H9 (cell line): Measurements from ENCODE around the gene SMIM12. TPM values are rescaled to one million over a fixed set of nuclear protein-coding genes. Genes with fewer than 3 reads are reported as not detected.

Experiments
- DNase-seq: peaks from one replicate; pipeline ENCODE4 v3.0.0-alpha.2; 2017
- H2AFZ ChIP-seq: one replicate; pipeline ENCODE4 v1.6.1; 2013; ENCODE audit warnings: mild to moderate bottlenecking, low read length, control low read depth, moderate library complexity
- H2AK5ac ChIP-seq: 2 replicates; pipeline ENCODE4 v1.6.1; 2013; ENCODE audit warnings: low read length, control low read depth, mixed read lengths; ENCODE audit not compliant: insufficient read length
- H2BK120ac ChIP-seq: one replicate; pipeline ENCODE4 v1.6.1; 2013; ENCODE audit warnings: low read depth, mild to moderate bottlenecking, low read length, control low read depth, inconsistent platforms; ENCODE audit not compliant: poor library complexity, severe bottlenecking
- H2BK12ac ChIP-seq: 2 replicates; pipeline ENCODE4 v1.6.1; 2013; ENCODE audit warnings: low read length, control low read depth, mixed read lengths, low read depth; ENCODE audit not compliant: insufficient read length
- H2BK15ac ChIP-seq: 2 replicates; pipeline ENCODE4 v1.6.1; 2013; ENCODE audit warnings: low read depth, low read length, control low read depth
- H2BK20ac ChIP-seq: one replicate; pipeline ENCODE4 v1.6.1; 2013; ENCODE audit warnings: low read depth, mild to moderate bottlenecking, low read length, control low read depth, inconsistent platforms; ENCODE audit not compliant: poor library complexity, severe bottlenecking
- H2BK5ac ChIP-seq: 2 replicates; pipeline ENCODE4 v1.6.1; 2013; ENCODE audit warnings: low read length, control low read depth, mixed read lengths; ENCODE audit not compliant: insufficient read length
- H3K14ac ChIP-seq: 2 replicates; pipeline ENCODE4 v1.6.1; 2013; ENCODE audit warnings: low read length, control low read depth; ENCODE audit not compliant: insufficient read depth
- H3K18ac ChIP-seq: 2 replicates; pipeline ENCODE4 v1.6.1; 2013; ENCODE audit warnings: low read depth, mild to moderate bottlenecking, mixed read lengths, low read length, control low read depth; ENCODE audit not compliant: insufficient read length
- H3K23ac ChIP-seq: 2 replicates; pipeline ENCODE4 v1.6.1; 2013; ENCODE audit warnings: low read length, control low read depth, mixed read lengths, low read depth; ENCODE audit not compliant: insufficient read length
- H3K23me2 ChIP-seq: 2 replicates; pipeline ENCODE4 v1.6.1; 2013; ENCODE audit warnings: low read depth, mild to moderate bottlenecking, mixed read lengths, low read length, control low read depth; ENCODE audit not compliant: insufficient read length, poor library complexity, severe bottlenecking
- H3K27ac ChIP-seq: 2 replicates; pipeline ENCODE4 v1.5.1; 2013; ENCODE audit warnings: low read length, control low read depth, mixed read lengths, low read depth; ENCODE audit not compliant: insufficient read length
- H3K27me3 ChIP-seq: 2 replicates; pipeline ENCODE4 v1.6.1; 2013; ENCODE audit warnings: low read length, control low read depth, inconsistent platforms; ENCODE audit not compliant: insufficient read depth
- H3K4ac ChIP-seq: 2 replicates; pipeline ENCODE4 v1.6.1; 2013; ENCODE audit warnings: low read depth, mild to moderate bottlenecking, control low read depth, inconsistent platforms, low read length, moderate library complexity
- H3K4me1 ChIP-seq: 2 replicates; pipeline ENCODE4 v1.6.1; 2013; ENCODE audit warnings: low read length, control low read depth, inconsistent platforms; ENCODE audit not compliant: insufficient read depth
- H3K4me2 ChIP-seq: 2 replicates; pipeline ENCODE4 v1.6.1; 2013; ENCODE audit warnings: low read length, control low read depth, mixed read lengths; ENCODE audit not compliant: insufficient read length, insufficient read depth
- H3K56ac ChIP-seq: 2 replicates; pipeline ENCODE4 v1.6.1; 2013; ENCODE audit warnings: low read depth, mild to moderate bottlenecking, mixed read lengths, low read length, control low read depth; ENCODE audit not compliant: insufficient read length
- H3K79me1 ChIP-seq: 2 replicates; pipeline ENCODE4 v1.6.1; 2013; ENCODE audit warnings: low read depth, mild to moderate bottlenecking, moderate library complexity, low read length, control low read depth, inconsistent platforms; ENCODE audit not compliant: insufficient read depth, poor library complexity, severe bottlenecking
- H3K79me2 ChIP-seq: 2 replicates; pipeline ENCODE4 v1.6.1; 2013; ENCODE audit warnings: low read length, control low read depth, inconsistent platforms; ENCODE audit not compliant: insufficient read depth
- H3K9ac ChIP-seq: 2 replicates; pipeline ENCODE4 v1.6.1; 2013; ENCODE audit warnings: low read length, control low read depth, mixed read lengths; ENCODE audit not compliant: insufficient read length; ENCODE audit errors: extremely low read depth
- H3K9me3 ChIP-seq: one replicate; pipeline ENCODE4 v1.6.1; 2013; ENCODE audit warnings: low read depth, low read length, inconsistent platforms; ENCODE audit not compliant: control insufficient read depth
- H3T11ph ChIP-seq: one replicate; pipeline ENCODE4 v1.6.1; 2013; ENCODE audit warnings: mild to moderate bottlenecking, low read length, control low read depth, inconsistent platforms
- H4K20me1 ChIP-seq: one replicate; pipeline ENCODE4 v1.6.1; 2013; ENCODE audit not compliant: control insufficient read depth, insufficient read length, insufficient read depth
- H4K5ac ChIP-seq: 2 replicates; pipeline ENCODE4 v1.6.1; 2013; ENCODE audit warnings: low read depth, mild to moderate bottlenecking, mixed read lengths, low read length, control low read depth; ENCODE audit not compliant: insufficient read length
- H4K8ac ChIP-seq: replicated peaks from 2 replicates; pipeline ENCODE4 v1.6.1; 2013; ENCODE audit warnings: low read length, control low read depth, mixed read lengths, low read depth; ENCODE audit not compliant: insufficient read length
- H4K91ac ChIP-seq: 2 replicates; pipeline ENCODE4 v1.6.1; 2013; ENCODE audit warnings: low read depth, mild to moderate bottlenecking, moderate library complexity, mixed read lengths, low read length, control low read depth; ENCODE audit not compliant: insufficient read length
- H3K27ac Mint-ChIP-seq, 3 experiments: 2 replicates in 2 of 3; 3 replicates in 1 of 3; pipeline ENCODE4 v1.8.0; 2020 to 2021; ENCODE audit warnings: mixed read lengths in 3 of 3, mild to moderate bottlenecking in 1 of 3, moderate library complexity in 1 of 3
- H3K27me3 Mint-ChIP-seq: 2 replicates; pipeline ENCODE4 v1.8.0; 2021; ENCODE audit warnings: low read depth, mild to moderate bottlenecking, moderate library complexity, mixed read lengths
- H3K36me3 Mint-ChIP-seq, 3 experiments: 2 replicates in 2 of 3; 3 replicates in 1 of 3; pipeline ENCODE4 v1.8.0; 2020 to 2021; ENCODE audit warnings: low read depth in 3 of 3, mixed read lengths in 3 of 3; ENCODE audit not compliant: insufficient read depth in 1 of 3
- H3K4me1 Mint-ChIP-seq, 2 experiments: 2 replicates each; pipeline ENCODE4 v1.8.0; 2020; ENCODE audit warnings: mixed read lengths in 2 of 2
- H3K4me3 Mint-ChIP-seq, 2 experiments: 2 replicates in 1 of 2; 3 replicates in 1 of 2; pipeline ENCODE4 v1.8.0; 2020 to 2021; ENCODE audit warnings: mild to moderate bottlenecking in 2 of 2, mixed read lengths in 2 of 2, moderate library complexity in 1 of 2
- H3K9me3 Mint-ChIP-seq, 2 experiments: 2 replicates in 1 of 2; 3 replicates in 1 of 2; pipeline ENCODE4 v1.8.0; 2020; ENCODE audit warnings: mild to moderate bottlenecking in 2 of 2, mixed read lengths in 2 of 2, moderate library complexity in 1 of 2
- CTCF ChIP-seq: fragments of 200-600 bp; sonication (generic); conservative IDR thresholded peaks from 3 replicates; pipeline ENCODE4 v1.8.0; 2021; ENCODE audit warnings: antibody characterized with exemption, mild to moderate bottlenecking
- WGBS: extraction: QIAGEN DNeasy Blood & Tissue Kit; methylation state at CpG from one replicate; pipeline ENCODE4 v1.1.7; 2013; ENCODE audit warnings: missing lambda C conversion rate, low lambda C conversion rate, mixed read lengths; ENCODE audit not compliant: insufficient read length; ENCODE audit errors: extremely low coverage; 5-methylcytosine and 5-hydroxymethylcytosine counted together
- total RNA-seq: library from RNA; stranded (reverse); gene quantifications from 2 replicates; pipeline ENCODE4 v1.2.1, GENCODE V29; 2021

The SMIM12 gene
- total RNA-seq, 1 experiment from 2014 or later, result 40.9 TPM

GRCh38 chr1:34808051-34808810 lies 51.3 kb downstream of the SMIM12 start:
- Mint-ChIP-seq H3K9me3 (peaks cover 0 to 3% of the 10 kb centered on the region in 2 experiments; a peak in 2 of 5 replicates), H3K27me3 (peaks cover 8% of the 10 kb centered on the region), H3K27ac (no peak overlapping the region; a peak in 1 of 7 replicates), H3K36me3 (peaks cover 0 to 3% (median 0%) of the 10 kb centered on the region in 3 experiments; a peak in 1 of 7 replicates), H3K4me1 (peaks cover 2 to 3% of the 10 kb centered on the region in 2 experiments; a peak in 1 of 4 replicates), H3K4me3 (no peak overlapping the region)
- no peaks in the 10 kb centered on the region for H3K9me3 ChIP-seq
- no peak overlapping the region for H4K5ac ChIP-seq
- H3K14ac ChIP-seq, result no peak overlapping the region
- H2AK5ac ChIP-seq, result no peak overlapping the region
- H3K4ac ChIP-seq, result no peak overlapping the region
- no peak overlapping the region for H2BK12ac ChIP-seq
- no peak overlapping the region for H4K91ac ChIP-seq
- no peaks in the 10 kb centered on the region for H4K20me1 ChIP-seq
- H2BK120ac ChIP-seq, result no peak overlapping the region
- no peak overlapping the region for H2BK20ac ChIP-seq
- no peak for TF ChIP-seq CTCF
- H4K8ac ChIP-seq, result no peak overlapping the region
- H3K4me2 ChIP-seq, result no peak overlapping the region
- no peaks in the 10 kb centered on the region for H3K4me1 ChIP-seq
- H3K23me2 ChIP-seq, result no peaks in the 10 kb centered on the region
- H2BK15ac ChIP-seq, result no peak overlapping the region
- H3K27ac ChIP-seq, result no peak overlapping the region
- WGBS, result no CpG with 5 or more reads among the region's 9 CpGs
- no peaks in the 10 kb centered on the region for H3K27me3 ChIP-seq
- no peak overlapping the region for H3K18ac ChIP-seq
- no peaks in the 10 kb centered on the region for H3K79me1 ChIP-seq
- H3K23ac ChIP-seq, result no peak overlapping the region
- H3K79me2 ChIP-seq, result no peaks in the 10 kb centered on the region
- no peak overlapping the region for H3K9ac ChIP-seq
- no peak overlapping the region for H3K56ac ChIP-seq
- H3T11ph ChIP-seq, result no peak overlapping the region
- no peak overlapping the region for H2AFZ ChIP-seq
- H2BK5ac ChIP-seq, result no peak overlapping the region
- DNase-seq, result no peak
